ENCODE data around the gene KLC4.
A peak's percentile ranks its signal among the peaks of the same experiment; 100 is the strongest.
"Not testable (repeated sequence)": the region's sequence is repeated elsewhere in the genome, so short reads cannot be mapped to it uniquely, and the experiment has no call there.

KLC4 gene

GRCh38 chr6:43037197-43037596 lies 22.2 kb upstream of the KLC4 start:
- DNase-seq, result no peak

GRCh38 chr6:43037706-43038105 lies 21.7 kb upstream of the KLC4 start:
- no peak for DNase-seq

- no peak for DNase-seq
Observed at GRCh38 chr6:43038727-43039126, 20.7 kb upstream of the KLC4 start.

- no peak for DNase-seq
Observed at GRCh38 chr6:43040542-43041257, 18.7 kb upstream of the KLC4 start.

GRCh38 chr6:43041475-43041874 lies 18.0 kb upstream of the KLC4 start:
- DNase-seq, result not testable (repeated sequence)

- DNase-seq, result no peak
Observed at GRCh38 chr6:43043310-43043709, 16.1 kb upstream of the KLC4 start.

GRCh38 chr6:43045371-43045930 lies 14.0 kb upstream of the KLC4 start:
- no peak for DNase-seq

- DNase-seq, result no peak
Observed at GRCh38 chr6:43047998-43048397, 11.4 kb upstream of the KLC4 start.

- DNase-seq, result no peak
Observed at GRCh38 chr6:43050981-43051380, 8.4 kb upstream of the KLC4 start.

GRCh38 chr6:43052225-43052841 lies 7.1 kb upstream of the KLC4 start:
- no peak for DNase-seq

GRCh38 chr6:43052842-43053544 lies 6.4 kb upstream of the KLC4 start:
- DNase-seq, result no peak

- DNase-seq, result peak; percentile 91
Observed at GRCh38 chr6:43053545-43054205, 5.8 kb upstream of the KLC4 start, which contains the start of gene CUL7. TSS of gene CUL7 (minus strand) at chr6:43053851. CDS start at chr6:43052788, 1,063 bp downstream.

GRCh38 chr6:43054206-43054943 lies 5.1 kb upstream of the KLC4 start:
- no peak for DNase-seq

- DNase-seq, result no peak
Observed at GRCh38 chr6:43055966-43056365, 3.5 kb upstream of the KLC4 start.

- no peak for DNase-seq
Observed at GRCh38 chr6:43058531-43058930, 900 bp upstream of the KLC4 start.

- no peak for DNase-seq
Observed at GRCh38 chr6:43060034-43060754, 763 bp downstream of the KLC4 start.

GRCh38 chr6:43060755-43061633 lies 1.6 kb downstream of the KLC4 start:
- no peak for DNase-seq

GRCh38 chr6:43061861-43062260 lies 2.4 kb downstream of the KLC4 start:
- no peak for DNase-seq

GRCh38 chr6:43062818-43063217 lies 3.4 kb downstream of the KLC4 start:
- DNase-seq, result no peak

GRCh38 chr6:43070028-43070632 lies 10.7 kb downstream of the KLC4 start:
- DNase-seq, result no peak

Measured in stimulated activated CD4-positive, alpha-beta T cell treated with anti-CD3 and anti-CD28 coated beads, Interleukin-1b, Interleukin-23, amount 100 ng/mL, for 48 hours (primary cell).